ENCODE data around the gene ENKD1.

GRCh38 chr16:67649494-67649931 is 17.0 kb downstream of the ENKD1 start:
- TF ChIP-seq EZH2 (IDR thresholded peaks at IDR 0.05; ENCODE audit: borderline replicate concordance) (no peak), CTCF (IDR thresholded peaks at IDR 0.05; ENCODE audit: poor library complexity) (no peak)
